Mesenteric fat pad (tissue), 1 donor: ENCODE results near the gene CHML. TPM values are rescaled to one million over a fixed set of nuclear protein-coding genes. Genes with fewer than 3 reads are reported as not detected.

Experiments
- DNase-seq: peaks from one replicate; pipeline ENCODE4 v3.0.0-alpha.2; 2020; ENCODE audit warnings: low spot score
- total RNA-seq: library from RNA; stranded (reverse); fragmentation: NEBNext Ultra II Directional; extraction: Animal tissue kit (Norgen Biotek cat#: 25700); gene quantifications from one replicate; pipeline ENCODE4 v1.2.1, GENCODE V29; 2021
- donor health status: DM: yes; HTN: yes; CAD: no.

CHML gene
- total RNA-seq, 1 donor from 2014 or later: 8.0 TPM

DNA sequence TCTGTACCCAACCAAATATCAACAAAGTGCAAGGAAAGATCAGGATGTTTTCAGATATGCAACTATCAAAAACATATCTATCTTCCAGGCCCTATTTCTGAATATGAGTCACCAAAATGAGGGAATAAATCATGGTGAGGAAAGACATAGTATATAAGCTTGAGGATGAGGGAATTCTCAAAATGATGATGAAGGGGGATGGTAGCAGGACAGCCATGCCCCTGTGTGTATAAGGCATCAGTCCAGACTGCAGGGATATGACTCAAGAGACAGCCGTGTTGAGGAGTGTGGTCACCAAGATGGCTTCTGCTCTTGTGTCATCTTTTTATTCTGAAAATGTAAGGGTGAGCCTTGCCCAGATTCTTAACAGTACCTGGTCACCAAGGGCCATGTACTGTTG, 7.5 kb upstream of the CHML start:
- DNase-seq: no peak

DNA sequence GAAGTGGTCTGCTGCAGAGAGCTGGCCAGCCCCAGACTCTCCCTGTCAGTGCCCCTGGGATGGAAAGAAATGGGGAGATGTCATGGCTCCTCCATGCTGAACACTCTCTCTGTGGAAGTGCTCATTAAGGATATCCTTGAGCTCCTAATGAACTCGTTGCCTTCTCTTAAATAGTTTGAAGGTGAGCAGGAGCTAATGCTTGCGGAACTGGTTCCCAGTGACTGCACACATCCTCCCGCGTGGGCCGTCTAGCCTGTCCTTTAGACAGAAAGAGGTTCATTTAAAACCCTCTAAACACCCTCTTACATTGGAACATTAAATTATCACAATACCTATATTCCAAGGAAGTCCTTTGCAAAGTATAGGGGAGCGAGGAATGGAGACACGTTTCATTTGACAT, 6.0 kb upstream of the CHML start:
- no peak for DNase-seq

DNA sequence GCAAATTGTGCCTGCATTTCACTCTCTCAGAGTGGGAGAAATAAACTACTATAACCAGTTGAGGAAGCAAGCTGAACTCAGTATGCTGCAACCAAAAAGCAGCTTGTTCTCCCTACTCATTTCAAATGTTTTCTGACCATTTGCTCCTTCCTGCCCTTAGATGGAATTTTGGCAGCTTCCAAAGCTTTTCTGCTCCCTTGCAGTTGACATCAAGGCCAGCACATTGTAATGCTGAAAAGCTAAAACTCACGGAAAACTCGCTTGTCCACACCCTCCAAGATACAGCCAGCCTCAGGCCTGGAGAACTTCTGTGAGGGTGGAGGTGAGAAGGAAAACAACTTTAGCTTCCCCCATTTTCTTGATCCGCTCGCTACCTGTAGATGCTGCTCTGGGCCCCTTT, 5.0 kb upstream of the CHML start:
- DNase-seq: no peak

DNA sequence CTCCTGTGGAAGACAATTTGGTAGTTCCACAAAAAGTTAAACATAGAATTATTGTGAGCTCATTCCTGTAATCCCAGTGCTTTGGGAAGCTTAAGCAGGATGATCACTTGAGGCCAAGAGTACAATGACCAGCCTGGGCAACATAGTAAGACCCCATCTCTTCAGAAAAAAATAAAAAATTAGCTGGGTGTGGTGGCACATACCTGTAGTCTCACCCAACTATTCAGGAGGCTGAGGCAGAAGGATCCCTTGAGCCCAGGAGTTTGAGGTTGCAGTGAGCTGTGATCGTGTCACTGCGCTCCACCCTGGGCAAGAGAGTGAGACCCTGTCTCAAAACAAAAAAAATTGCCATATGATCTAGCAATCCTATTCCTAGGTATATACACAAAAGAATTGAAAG, 4.1 kb upstream of the CHML start:
- no peak for DNase-seq

DNA sequence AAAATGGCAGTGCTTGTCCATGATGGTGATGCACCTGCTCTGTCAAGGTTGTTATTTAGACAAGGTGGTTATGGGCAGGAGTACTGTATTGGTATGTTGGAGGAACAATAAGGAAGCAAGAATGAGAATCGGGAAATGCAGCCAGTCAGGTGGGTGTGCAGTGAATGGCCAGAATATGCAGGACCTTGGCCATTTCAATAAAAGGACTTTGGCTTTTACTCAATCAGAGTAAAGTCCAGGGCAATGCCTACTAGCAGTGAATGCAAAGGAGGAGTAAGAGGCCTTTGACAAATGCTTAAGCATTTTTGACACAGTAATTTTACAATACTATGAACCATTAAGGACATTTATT, 2.4 kb upstream of the CHML start:
- DNase-seq: no peak

DNA sequence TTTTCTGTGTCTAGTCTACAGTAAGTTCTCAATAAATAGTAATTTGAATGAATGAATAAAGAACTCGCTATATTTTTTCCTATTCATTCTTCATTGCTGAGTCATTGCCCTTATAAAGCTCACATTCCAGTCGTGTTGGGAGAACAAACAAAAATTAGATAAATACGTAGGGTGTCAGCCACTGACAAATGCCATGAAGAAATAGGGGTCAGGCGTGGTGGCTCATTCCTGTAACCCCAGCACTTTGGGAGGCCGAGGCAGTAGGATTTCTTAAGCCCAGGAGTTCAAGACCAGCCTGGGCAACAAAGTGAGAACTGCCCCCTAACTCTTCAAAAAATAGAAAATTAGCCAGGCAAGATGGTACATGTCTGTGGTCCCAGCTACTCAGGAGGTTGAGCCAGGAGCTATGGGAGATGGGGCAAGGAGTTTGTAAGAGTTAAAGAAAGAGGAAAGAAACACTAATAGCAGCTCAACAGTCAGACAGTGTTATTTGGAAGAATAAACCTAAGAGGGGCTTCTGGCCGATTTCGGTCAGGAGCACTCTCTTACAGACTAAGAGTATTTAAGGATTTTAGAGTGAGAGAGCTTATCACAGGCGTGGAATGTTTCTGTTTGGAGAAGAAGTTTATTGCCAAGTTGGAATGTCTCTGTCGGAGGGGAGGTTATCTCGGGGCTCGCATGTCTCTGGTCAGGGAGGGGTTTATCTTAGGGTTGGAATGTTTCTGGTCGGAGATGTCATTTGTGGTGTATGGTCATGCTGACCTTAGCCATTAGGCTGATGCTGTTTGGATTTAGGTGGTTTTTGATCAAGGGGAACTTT, 1.8 kb upstream of the CHML start:
- DNase-seq: no peak

DNA sequence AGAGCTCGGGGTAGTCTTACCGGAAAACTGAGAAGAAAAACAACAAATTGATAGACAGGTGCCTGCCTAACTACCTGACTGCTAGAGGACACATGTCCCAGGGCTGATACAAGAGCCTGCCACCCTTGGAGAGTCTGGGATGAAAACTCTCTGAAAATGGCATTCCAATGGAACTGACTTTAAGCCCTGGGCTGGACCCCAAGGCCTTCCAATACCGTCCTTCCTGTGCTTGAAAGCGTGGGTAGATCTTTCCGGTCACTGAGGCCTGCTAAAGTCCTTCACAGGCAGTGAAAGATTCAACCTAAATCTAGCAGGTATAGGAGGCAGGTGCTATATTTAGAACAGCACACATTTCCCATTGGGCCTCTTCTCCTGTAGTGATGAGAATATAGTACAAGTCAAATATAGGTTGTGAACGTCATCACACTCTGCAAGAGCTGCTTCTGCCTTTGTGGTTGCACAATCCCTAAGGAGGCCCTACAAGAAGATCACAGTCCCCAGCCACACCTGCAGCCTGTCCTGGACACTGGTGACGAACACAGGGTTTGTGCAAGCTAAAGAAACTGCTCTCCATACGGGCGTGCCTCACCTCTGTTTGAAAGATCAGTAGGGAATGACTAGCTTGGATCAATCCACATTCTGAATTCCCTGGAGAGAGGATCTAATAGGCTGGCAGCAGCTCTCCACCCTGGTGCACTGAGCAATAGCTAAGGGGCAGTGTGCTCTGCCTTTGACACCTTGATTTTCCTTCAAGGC, 876 bp upstream of the CHML start:
- no peak for DNase-seq

DNA sequence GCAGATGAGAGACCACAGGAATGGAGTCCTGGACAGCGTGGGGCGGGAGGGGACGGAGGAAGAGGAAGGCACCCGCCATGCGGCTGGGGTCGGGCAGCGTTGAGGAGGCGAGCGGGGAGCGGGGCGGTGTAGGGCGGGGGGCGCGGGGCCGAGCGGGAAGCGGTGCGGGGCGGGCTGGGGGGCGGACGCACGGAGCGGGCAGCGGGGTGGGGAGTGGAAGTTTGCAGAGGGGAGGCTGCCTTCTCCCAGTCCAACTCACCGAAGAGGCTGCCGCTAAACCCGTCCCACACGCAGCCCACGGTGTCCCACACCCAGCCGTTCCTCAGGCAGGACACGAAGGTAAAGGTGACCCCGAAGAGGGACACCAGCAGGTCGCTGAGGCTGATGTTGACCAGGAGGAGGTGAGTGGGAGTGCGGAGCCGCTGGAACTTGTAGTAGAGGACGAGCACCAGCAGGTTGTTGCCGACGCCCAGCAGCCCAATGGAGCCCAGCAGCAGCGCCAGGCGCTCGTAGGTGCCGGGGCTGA, 483 bp downstream of the CHML start:
- no peak for DNase-seq

DNA sequence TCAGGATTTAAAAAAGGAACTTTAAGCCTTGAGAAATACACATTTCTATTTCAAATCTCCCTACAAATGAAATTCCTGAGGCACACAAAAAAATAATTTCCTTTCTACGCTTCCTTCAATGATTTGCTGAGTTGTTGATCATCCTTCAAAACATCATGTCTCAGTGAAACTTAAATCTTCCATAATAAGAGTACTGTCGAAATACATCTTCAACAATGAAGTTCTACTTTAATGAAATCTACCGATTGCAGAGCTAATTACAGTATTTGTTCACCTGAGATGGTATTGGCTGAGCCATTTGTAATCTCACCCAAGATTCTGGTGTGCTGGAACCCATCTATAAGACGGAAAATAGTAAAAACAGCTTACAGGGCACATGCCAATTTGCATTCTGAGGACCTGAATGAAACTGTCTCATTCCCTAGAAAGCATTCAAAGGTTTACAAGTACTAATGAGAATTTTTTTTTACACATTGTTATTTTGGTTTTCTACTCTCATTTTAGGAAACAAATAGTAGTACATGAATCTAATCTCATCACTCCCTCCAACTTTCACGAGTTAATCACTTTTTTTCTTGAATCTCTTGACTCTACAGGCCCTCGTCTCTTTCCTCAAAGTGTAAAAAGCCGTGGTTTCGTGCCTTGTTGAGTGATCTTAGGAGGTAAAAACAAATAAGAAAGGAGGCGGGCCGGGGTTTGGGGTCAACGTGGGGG, 1.1 kb downstream of the CHML start:
- DNase-seq: no peak

DNA sequence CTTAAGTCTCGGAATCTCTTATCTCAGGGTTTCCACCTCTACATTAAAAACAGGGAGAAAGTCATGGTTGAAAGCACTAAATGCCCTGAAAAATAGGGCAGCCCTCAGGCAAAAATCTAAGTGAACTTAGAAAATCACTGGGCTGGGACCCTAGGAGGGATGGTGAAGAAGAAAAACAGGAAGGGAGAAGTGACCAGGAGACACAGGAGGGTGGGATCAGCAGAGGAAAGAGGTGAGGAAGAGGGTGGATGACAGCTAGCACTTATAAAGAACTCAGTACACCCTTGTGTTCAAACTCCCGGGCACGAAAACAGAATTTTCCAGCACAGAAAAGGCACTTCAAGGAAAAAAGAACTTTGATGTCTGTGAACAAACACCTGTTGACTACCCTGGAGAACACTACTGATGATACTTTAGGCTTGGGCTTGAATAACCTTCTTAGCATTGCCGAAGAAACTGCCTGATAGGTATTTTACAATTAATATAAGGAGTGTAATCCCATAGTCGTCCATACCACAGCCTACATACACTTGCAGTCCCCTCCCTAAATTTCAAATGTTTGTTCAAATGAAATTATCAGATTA, 2.0 kb downstream of the CHML start:
- DNase-seq: no peak

DNA sequence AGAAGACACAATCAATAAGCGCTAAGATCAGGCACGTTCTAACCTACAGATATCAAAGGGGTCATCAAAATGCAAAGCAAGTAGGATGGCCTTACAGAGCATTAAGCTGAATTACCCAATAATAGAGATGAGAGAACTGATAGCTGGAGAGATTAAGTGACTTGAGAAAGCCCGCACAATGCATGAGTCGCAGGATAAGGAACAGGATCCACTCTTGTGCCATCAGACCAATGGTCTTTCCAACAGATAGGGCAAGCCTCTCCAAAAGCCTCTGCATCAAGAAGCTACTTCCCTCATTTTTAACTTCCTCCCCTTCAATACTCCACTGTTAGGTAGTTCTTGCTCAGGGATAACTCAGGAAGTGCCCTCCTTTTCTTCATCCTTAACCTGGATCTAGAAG, 2.6 kb downstream of the CHML start:
- no peak for DNase-seq

DNA sequence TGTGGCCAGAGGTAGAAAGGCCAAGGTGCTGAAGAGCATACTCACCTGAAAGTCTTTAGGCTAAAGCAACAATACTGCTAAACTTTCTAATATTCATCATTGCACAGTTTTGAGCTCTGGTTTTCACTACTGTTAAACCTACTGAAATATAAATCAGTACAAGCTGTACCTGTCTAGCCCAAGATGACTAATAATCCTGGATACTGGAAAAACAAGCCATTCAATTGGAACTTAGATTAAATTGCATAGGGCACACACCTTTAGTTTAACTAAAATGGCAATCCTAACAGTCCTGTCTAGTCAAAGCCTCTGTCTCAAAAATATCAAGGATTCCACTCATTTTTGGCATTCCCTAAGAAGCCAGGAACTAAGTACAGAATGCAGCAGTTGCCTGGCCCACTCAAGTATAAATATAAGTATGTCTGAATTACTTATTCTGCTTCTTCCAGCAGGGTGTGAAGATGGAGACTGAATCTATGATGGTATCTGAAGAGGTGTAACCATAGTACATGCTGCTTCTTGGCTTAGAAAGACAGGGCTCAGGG, 3.1 kb downstream of the CHML start:
- DNase-seq: no peak

DNA sequence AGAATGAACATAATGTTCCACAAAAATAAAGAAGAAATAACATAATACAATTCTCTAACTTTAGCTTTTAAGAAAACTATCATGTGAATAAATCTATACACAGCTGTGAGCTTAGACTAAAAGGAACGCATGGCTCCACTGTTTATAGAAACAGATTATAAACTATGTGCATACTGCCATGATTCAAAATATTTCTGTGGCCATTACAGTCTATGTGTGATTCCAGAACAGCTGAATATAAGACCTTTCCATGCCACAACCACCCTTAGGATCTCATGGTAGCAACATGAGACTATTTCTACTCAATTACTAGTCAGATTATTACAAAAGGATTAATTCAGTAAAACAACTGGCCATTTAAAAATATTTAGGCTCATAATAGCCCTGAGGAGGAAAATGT, 3.9 kb downstream of the CHML start:
- no peak for DNase-seq

DNA sequence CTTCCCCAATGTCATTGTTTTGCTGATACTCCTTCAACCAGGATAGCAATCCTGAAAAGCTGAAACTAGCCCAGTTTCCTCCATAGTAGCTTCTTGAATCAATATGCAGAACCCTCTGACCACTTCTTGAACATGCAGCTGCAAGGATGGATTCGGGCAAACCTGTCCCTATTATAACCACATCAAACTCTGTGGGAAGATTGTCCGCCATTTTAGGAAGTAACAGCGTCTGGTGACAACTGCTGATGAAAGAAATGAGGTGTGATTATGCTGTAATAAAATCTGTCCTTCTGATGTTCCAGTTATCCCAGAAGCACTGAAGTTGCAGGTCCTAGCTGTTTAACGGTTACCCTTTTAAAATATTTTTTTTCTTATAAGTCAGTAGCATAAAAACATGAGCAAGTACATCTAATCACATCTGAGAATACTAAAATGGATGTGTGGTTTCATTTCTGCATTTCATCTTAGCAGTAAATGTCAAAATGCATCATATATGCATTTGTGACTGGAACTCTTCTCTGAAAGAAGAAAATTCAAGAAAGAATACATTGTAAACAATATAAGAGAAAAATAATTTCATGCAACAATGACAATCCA, 4.5 kb downstream of the CHML start:
- no peak for DNase-seq

DNA sequence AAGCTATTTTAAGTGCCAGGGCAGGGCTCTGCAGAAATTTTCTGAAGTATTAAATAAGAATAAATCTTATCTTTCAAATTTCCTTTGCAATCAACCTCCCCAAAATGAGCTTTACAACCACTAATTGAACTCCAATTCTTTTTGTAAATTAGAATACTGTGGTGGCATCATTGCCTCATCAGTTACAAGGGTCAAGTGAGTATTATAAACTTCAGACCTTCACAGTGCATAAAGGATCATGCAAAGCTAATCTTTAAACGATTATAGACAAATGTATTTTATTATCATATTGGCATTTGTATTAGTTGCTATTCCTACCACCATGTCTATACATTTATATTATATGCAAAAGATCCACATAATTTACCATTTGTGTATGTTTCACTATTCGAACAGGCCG, 7.2 kb downstream of the CHML start:
- DNase-seq: no peak

DNA sequence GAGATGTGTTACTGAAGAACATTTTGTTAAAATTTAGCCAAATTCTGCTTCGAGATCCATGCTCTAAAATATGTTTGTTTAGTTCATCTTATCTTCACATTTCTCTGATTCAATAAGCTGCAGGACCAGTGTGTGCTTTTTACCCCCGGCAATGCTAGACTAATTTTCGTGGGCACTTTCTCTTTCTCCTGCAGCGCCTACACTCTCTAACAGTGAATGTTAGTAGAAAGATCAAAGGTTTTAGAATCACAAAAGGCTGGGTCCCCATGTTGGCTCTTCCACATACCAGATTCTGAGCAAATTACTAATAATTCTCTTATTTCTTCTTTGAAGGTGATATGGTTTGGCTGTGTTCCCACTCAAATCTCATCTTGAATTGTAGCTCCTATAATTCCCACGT, 8.5 kb downstream of the CHML start:
- DNase-seq: no peak

DNA sequence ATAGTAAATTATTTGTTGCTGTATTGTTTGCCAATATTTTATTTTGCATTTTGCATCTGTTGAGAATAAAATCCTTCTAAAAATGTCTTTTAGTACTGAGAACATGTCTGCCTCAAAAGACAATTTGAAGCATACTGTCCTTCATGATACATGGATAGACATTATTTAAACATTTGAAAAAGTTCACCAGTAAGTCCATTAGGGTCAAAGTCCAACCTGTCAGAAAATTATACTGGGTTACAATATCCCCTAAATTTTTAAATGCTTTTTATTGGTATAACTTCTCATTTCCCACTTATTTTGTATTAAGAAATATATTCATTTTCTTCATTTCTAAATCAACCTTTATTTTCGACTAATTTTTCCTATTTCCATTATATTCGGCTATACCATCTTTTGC, 9.3 kb downstream of the CHML start:
- no peak for DNase-seq

DNA sequence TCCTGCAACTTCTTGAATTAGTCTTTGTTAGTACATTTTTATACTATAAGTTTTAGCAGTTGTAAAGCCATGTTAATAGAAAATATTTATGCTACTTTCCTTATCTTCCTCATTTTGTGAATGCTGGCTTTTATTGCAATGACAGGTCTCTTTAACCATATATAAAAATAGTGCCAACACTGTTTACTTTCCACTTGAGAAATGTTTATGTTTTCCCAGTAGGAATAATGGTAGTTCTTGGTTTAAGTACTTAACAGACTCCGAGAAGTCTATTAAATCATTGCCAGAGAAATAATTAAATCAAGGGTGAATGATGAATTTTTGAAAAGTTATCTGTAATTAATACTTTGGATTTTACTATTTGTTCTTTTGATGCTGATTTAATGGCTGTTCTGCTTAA, 9.7 kb downstream of the CHML start:
- no peak for DNase-seq

DNA sequence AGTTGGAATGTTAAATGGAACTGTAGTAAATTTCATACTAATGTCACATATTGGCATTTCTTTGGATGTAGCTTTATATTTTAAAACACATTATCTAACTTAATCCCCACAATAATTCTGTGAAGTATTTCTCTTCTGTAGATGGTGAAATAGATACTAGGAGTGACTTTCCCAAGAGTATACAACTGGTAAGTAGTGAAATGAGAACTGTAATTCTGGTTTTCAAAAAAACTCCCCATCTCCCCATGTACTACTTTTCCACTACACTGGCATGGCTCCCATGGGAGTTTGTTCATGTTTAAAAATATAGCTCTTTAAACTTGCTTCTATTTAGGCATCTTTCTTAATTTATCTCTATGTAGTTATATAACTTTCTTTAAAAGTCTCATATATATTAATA, 10.2 kb downstream of the CHML start:
- DNase-seq: no peak

DNA sequence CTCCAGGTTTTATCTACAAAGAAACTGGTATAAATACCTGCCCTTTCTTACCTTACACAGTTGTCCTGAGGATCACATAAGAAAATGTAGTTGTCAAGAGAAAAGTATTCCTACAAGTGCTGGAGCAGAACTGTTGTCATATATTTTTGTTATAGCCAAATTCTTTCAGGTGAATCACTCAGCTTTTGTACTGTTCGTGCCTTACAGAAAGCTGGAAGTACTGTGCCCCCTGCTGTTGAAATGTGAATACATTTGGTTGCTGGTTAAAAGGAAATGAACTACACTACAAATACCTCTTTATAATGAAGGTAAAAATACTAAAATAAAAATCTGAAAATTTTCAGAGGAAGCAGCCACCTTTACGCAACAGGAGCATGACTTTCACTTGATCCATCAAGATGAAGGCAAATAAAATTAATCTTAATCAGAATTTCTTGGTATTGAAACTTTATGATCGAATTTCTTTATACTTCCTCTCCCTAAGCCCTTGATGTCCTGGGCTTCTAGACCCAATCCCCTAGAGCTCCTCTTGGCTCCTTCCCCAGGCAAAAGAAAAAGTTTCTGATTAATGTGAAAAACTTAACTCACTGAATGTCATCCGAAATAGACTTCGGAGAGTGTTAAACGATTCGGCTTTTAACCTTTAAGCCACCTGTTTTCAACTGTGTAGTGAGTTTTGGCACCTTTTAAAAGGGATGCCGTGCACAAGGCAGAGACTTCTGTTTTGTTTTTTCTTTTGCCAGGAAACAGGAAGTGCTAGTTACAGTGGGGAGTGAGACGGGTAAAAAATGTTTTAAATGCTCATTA, 12.5 kb downstream of the CHML start:
- no peak for DNase-seq
